ENCODE results near the gene GLIPR2.
"Not testable (repeated sequence)": the region's sequence is repeated elsewhere in the genome, so short reads cannot be mapped to it uniquely, and the experiment has no call there.

GLIPR2 gene

GRCh38 chr9:36125062-36125855 lies 11.3 kb upstream of the GLIPR2 start:
- no peak for DNase-seq

- DNase-seq: no peak
Measured at GRCh38 chr9:36126016-36126730, 10.4 kb upstream of the GLIPR2 start.

GRCh38 chr9:36127652-36128244 lies 8.8 kb upstream of the GLIPR2 start:
- no peak for DNase-seq

GRCh38 chr9:36128349-36128748 lies 8.2 kb upstream of the GLIPR2 start:
- no peak for DNase-seq

DNA sequence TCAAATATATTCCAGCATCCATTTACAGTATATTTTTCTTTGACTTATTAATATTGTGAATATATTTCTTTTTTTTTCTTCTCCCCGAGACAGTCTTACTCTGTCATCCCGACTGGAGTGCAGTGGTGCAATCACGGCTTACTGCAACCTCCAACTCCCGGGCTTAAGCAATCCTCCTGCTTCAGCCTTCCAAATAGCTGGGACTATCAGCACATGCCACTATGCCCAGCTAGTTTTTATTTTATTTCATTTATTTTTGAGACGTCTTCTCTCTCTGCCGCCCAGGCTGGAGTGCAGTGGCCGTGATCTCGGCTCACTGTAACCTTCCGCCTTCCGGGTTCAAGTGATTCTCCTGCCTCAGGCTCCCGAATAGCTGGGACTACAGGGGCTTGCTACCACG lies 7.4 kb upstream of the GLIPR2 start:
- no peak for DNase-seq

DNA sequence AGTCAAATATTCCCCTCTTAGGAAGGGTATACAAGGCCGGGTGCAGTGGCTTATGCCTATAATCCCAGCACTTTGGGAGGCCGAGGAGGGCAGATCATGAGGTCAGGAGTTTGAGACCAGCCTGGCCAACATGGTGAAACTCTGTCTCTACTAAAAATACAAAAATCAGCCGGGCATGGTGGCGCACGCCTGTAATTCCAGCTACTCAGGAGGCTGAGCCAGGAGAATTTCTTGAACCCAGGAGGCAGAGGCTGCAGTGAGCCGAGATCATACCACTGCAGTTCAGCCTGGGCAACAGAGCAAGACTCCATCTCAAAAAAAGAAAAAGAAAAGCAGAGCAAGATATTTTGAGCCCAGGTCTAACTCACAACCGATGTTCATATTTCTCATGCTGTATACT lies 4.9 kb upstream of the GLIPR2 start:
- not testable (repeated sequence) for DNase-seq

GRCh38 chr9:36132086-36132485 lies 4.4 kb upstream of the GLIPR2 start:
- DNase-seq: no peak

DNA sequence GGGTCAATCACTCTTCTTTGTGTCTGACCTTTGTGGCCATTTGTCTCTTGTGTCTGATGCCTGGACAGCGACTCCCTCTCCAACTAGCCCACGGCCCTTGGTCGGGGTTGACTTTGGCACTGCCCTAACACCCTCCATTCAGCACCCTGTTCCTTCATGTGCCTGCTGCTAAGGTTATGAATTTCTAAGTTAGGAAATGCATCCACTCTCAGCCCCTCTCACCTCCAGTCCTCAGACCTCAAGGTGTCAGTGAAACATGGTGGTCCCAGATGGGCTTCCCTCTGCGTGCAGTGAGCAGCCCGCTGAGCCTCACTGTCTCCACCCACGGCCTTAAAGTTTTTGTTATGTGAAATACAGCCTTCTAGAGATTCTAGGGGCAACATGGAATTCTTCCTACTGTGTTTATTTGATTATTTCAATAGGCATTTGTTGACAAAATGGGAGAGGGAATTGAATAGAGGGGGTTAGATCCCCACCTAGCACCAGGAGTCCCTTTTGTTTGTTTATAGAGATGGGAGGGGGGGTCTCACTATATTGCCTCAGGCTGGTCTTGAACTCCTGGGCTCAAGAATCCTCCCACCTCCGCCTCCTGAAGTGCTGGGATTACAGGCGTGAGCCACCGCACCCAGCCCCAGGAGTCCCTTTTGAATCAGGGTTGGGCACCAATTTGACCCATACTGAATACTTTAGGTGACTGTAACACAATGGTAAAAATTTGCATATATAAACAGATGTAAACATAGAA lies 1.6 kb upstream of the GLIPR2 start:
- DNase-seq: no peak

DNA sequence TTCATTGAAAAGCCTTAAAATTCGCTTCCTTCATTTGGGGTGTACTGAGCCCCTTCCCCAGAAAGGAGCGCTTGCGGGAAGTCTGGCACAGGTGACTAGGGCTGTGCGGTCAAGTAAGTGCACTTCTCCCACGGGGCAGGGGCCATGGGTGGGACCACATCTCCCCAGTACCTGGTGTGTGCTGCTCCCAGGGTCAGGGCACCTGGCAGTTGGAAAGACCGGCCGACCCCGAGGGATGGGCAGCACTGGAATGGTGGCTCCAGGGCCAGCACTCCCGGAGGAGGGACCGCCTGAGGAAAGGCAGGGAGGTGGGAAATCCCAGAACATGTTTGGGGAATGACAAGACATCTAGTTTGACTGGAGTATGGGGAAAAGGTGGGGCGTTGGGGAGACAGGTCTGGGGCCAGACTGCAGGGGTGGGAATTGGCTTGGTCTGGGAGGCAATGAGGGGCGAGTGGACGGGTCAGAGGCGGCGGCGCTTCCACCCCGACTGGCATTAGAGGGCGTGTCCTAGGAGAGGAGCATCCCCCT lies 727 bp upstream of the GLIPR2 start:
- no peak for DNase-seq

- DNase-seq: no peak
Measured at GRCh38 chr9:36136894-36137391, 410 bp downstream of the GLIPR2 start.

- DNase-seq: no peak
Measured at GRCh38 chr9:36137392-36138004, 965 bp downstream of the GLIPR2 start.

DNA sequence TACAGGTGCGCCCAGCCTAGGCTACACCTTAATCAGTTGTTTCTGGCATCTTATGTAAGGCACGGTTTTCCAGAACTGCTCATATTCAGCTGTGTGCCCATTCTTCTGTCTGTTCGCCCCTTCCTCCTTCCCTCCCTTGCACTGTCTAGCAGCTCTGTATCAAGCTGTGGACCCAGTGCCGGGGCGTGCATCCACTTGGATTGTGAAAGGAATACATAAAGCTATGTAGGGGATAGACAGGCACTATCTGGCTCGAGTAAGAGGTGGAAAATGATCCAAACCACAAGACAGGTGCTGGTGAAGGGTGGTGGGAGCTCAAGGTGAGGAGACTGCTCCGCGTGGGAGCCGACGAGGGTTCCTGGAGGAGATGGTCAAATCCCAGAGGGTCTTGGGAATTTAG lies 2.0 kb downstream of the GLIPR2 start:
- DNase-seq: no peak

GRCh38 chr9:36138901-36139300 lies 2.4 kb downstream of the GLIPR2 start:
- no peak for DNase-seq

- no peak for DNase-seq
Measured at GRCh38 chr9:36140086-36141084, 3.9 kb downstream of the GLIPR2 start.

- no peak for DNase-seq
Measured at GRCh38 chr9:36141288-36141687, 4.8 kb downstream of the GLIPR2 start.

DNA sequence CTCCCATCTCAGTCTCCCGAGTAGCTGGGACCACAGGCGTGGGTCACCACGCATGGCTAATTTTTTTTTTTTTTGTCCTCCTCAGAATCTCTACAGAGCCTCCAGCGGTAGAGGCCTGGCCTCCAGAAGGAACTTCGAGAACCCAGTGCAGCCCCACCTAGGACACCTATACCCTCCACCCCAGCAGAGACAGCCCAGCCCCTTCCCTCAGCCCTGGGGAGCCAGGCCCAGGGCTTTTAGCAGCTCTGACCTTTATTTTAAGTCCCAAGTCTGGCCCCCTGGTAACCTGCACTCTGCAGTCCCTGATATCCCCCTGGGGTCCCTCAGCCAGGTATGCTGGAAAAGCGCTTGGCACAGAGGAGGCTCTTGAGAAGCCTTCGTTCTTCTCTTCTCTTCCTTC lies 5.2 kb downstream of the GLIPR2 start:
- DNase-seq: no peak

DNA sequence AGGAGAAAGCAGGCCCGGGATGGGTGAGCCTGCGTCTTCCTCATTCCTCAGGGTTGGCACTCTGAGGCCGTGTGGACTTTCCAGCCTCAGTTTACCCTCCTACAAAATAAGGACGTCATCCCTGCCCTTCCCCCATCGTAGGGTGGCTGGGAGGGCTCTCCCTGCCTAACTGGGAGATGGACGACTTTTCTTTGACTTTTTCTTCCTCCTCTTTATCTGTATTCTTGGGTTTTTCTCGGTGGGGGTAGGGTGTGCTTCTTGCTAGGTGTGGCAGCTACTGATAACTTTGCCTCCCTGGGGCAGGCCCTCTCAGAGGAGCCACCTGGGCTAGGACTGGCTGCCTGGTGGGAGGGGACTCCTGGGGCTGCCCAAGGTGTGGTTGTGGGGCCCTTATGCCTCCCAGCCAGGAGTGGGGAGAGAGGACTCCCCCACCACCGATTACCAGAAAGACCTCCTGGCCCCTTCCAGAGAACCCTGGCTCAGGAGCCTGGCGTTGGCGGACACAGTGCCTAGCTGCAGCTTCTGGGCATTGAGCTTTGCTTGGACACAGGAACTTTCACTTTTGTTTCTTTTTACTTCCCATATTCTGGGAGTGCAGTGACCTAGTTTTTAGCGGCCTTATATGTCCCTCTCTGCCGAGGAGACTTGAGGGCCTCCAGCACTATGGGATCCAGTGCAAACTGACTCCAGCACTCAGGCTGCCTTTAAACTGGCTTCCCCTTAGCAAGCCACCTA lies 6.1 kb downstream of the GLIPR2 start:
- DNase-seq: peak; percentile 30

DNA sequence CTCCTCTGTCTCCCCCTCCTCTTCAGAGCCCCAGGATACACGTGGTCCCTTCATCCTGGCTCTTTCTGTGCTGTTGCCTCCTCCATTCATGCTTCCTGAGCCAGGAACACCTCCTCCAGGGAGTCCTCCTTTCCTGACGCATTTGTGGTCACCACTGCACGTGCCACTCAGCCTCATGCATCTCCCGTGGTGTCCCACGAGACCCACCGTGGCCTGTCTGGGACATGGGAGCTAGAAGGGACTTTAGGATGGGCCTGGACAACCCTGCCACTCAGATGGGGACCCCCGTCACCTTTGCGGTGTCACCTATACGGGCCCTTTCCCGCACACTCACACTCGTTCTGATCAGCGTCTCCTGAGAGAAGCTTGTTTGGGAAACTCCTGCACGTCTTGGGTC lies 6.7 kb downstream of the GLIPR2 start:
- DNase-seq: no peak

DNA sequence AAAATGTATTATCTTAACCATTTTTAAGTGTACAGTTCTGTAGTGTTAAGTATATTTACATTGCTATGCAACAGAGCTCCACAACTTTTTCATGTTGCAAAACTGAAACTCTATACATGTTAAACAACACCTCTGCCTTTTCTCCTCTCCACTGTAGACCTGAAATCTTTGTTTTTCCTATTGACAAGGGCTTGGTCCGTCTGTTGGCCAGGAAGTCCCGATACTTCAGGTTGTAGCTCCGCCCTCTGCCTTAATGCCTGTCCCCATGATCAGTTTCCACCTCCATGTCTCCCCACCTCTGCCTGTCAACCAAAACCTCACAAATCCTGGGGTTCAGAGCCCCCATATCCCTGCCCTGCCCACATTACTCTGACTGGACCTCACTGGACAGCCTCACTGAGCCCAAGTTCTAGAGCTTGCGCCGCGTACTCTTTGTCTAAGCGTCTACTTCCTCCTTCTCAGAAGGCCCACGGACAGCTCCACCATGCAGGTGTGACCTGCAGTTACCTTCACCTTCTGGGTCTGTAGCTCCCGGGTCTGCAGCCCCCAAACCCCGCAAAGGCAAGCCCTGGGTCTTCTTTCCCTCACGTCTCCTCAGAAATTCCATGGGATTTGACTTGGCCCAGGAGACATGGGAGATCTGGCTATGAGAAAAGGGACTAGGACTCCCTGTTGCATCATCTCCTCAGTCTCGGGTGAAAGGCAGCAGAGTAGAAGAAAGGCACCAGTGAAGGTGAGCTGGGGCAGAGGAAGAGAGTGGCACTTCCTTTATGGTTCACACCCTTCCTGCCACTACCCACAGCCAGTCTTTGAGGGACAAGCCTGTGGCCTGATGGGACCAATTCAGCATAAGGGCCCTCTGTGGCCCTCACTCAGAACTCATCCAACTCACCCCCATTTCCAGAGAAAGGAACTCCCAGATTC lies 8.0 kb downstream of the GLIPR2 start:
- no peak for DNase-seq
